Measurements from ENCODE around the gene RHEBL1.

RHEBL1 gene

GRCh38 chr12:49069507-49070346 lies at the start of gene RHEBL1:
RHEBL1 (minus strand) TSS chr12:49069979; CDS start chr12:49069785, 194 bp downstream.
- DNase-seq (ENCODE audit: low read depth), result peak; percentile 95

GRCh38 chr12:49111206-49111605 lies 41.4 kb upstream of the RHEBL1 start:
- no peak for DNase-seq (ENCODE audit: low read depth)

GRCh38 chr12:49110464-49111155 lies 40.8 kb upstream of the RHEBL1 start, which contains the start of gene LMBR1L:
LMBR1L (minus strand) TSS chr12:49110847; CDS start chr12:49110555, 292 bp downstream.
- peak; percentile 69 for DNase-seq (ENCODE audit: low read depth)

- DNase-seq (ENCODE audit: low read depth), result no peak
These were observed 40.1 kb upstream of the RHEBL1 start for GRCh38 chr12:49109641-49110463.

- DNase-seq (ENCODE audit: low read depth), result no peak
These were observed 39.2 kb upstream of the RHEBL1 start for GRCh38 chr12:49108958-49109404.

GRCh38 chr12:49105504-49106084 lies 35.8 kb upstream of the RHEBL1 start:
- no peak for DNase-seq (ENCODE audit: low read depth)

GRCh38 chr12:49104822-49105221 lies 35.0 kb upstream of the RHEBL1 start:
- no peak for DNase-seq (ENCODE audit: low read depth)

- DNase-seq (ENCODE audit: low read depth), result no peak
These were observed 30.6 kb upstream of the RHEBL1 start for GRCh38 chr12:49100380-49100779.

- DNase-seq (ENCODE audit: low read depth), result no peak
These were observed 28.9 kb upstream of the RHEBL1 start for GRCh38 chr12:49098703-49099102.

GRCh38 chr12:49098035-49098451 lies 28.3 kb upstream of the RHEBL1 start:
- peak; percentile 45 for DNase-seq (ENCODE audit: low read depth)

GRCh38 chr12:49097381-49097780 lies 27.6 kb upstream of the RHEBL1 start:
- no peak for DNase-seq (ENCODE audit: low read depth)

- DNase-seq (ENCODE audit: low read depth), result no peak
These were observed 25.2 kb upstream of the RHEBL1 start for GRCh38 chr12:49094975-49095365.

- no peak for DNase-seq (ENCODE audit: low read depth)
These were observed 24.6 kb upstream of the RHEBL1 start, which contains the start of gene DHH for GRCh38 chr12:49094160-49094974. DHH (minus strand) TSS chr12:49094801; CDS start chr12:49094512, 289 bp downstream.

- no peak for DNase-seq (ENCODE audit: low read depth)
These were observed 24.0 kb upstream of the RHEBL1 start for GRCh38 chr12:49093792-49094159.

- DNase-seq (ENCODE audit: low read depth), result no peak
These were observed 23.1 kb upstream of the RHEBL1 start for GRCh38 chr12:49092816-49093406.

- no peak for DNase-seq (ENCODE audit: low read depth)
These were observed 22.5 kb upstream of the RHEBL1 start for GRCh38 chr12:49092086-49092815.

- no peak for DNase-seq (ENCODE audit: low read depth)
These were observed 22.0 kb upstream of the RHEBL1 start for GRCh38 chr12:49091836-49092085.

GRCh38 chr12:49091056-49091835 lies 21.5 kb upstream of the RHEBL1 start:
- no peak for DNase-seq (ENCODE audit: low read depth)
